ENCODE data around the gene SLC29A3. TPM values are rescaled to one million over a fixed set of nuclear protein-coding genes. Genes with fewer than 3 reads are reported as not detected.

SLC29A3 gene
- total and polyA plus RNA-seq, 10 of the 15 experiments (the other 5 are each of a cell fraction or from before 2014, with no cell fraction given) = 1.5 to 4.0 (median 2.7) TPM

DNA sequence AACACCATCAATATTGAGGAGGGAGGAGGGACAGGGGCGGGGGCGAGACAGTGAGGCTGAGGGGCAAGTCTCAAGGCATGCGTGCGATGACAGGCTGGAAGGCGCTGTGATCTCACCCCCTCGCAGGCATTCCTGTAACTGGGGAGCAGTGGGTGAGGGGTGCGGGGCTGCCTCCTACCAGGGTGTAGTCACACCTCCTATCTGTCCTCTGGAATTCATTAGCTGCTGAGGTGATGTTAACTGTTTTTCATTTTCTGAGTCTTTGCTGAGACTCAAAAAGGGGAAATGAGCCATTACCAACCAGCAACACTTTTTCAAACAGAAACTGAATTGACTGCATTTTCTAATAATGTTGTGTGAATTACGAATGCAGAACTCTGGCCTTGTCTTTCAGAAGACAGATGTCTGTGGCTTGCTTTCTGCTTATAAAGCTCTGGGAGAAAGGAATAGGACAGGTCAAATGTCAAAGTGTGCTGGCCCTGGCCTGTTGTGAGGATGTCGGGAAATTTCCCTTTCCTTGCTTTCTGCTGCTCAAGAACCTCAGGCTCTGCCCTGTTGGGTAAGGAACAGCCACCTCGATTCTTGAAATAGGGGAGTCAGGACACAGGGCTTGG, 53.9 kb downstream of the SLC29A3 start (continued):
- TF ChIP-seq MTA2 (IDR thresholded peaks at IDR 0.05; ENCODE audit: low read depth) (peak; percentile 97), NR2F1 (conservative IDR thresholded peaks at IDR 0.05) (peak; percentile 95), RFX5 (IDR thresholded peaks at IDR 0.05; ENCODE audit: low read depth, low read length) (no peak), RUNX3 (IDR thresholded peaks at IDR 0.05; ENCODE audit: low read length) (peak; percentile 51), ETV6 (conservative IDR thresholded peaks at IDR 0.05 in 1 of 2, IDR thresholded peaks at IDR 0.05 in 1 of 2; ENCODE audit: borderline replicate concordance in 1 of 2, low read depth in 1 of 2) (0 out of 4 replicates have a peak, but pooled peaks of 1 of the 2 experiments have one; percentile 64), MYB (IDR thresholded peaks at IDR 0.05; ENCODE audit: borderline replicate concordance, low read depth, low read length) (0 out of 2 replicates have a peak, but pooled peaks have one; percentile 17), TCF7 (IDR thresholded peaks at IDR 0.05; ENCODE audit: borderline replicate concordance) (no peak), DPF2 (IDR thresholded peaks at IDR 0.05) (peak; percentile 99), BCL11A (IDR thresholded peaks at IDR 0.05; ENCODE audit: low read depth, low read length) (peak; percentile 89), CHD2 (IDR thresholded peaks at IDR 0.05; ENCODE audit: borderline replicate concordance, low read depth, low read length) (peak; percentile 86), FOXM1 (IDR thresholded peaks at IDR 0.05; ENCODE audit: low read depth, low read length) (peak; percentile 30; the same call in 1 of the 2 replicates), SP1 (IDR thresholded peaks at IDR 0.05; ENCODE audit: low read depth, low read length) (peak; percentile 67), BHLHE40 (IDR thresholded peaks at IDR 0.05; ENCODE audit: borderline replicate concordance in 1 of 2, low read depth in 2 of 2, low read length in 1 of 2) (peak; percentile 50 to 61; a peak in 1 of 4 replicates), ZSCAN29 (IDR thresholded peaks at IDR 0.05) (no peak), ZNF24 (IDR thresholded peaks at IDR 0.05) (0 out of 2 replicates have a peak, but pooled peaks have one; percentile 49), HCFC1 (IDR thresholded peaks at IDR 0.05; ENCODE audit: low read length) (peak; percentile 15; the same call in 1 of the 2 replicates)
- TF ChIP-seq, protein P1, sequence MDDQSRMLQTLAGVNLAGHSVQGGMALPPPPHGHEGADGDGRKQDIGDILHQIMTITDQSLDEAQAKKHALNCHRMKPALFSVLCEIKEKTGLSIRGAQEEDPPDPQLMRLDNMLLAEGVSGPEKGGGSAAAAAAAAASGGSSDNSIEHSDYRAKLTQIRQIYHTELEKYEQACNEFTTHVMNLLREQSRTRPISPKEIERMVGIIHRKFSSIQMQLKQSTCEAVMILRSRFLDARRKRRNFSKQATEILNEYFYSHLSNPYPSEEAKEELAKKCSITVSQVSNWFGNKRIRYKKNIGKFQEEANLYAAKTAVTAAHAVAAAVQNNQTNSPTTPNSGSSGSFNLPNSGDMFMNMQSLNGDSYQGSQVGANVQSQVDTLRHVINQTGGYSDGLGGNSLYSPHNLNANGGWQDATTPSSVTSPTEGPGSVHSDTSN (IDR thresholded peaks at IDR 0.05; ENCODE audit: insufficient replicate concordance, low read depth, low read length) = no peak
- TF ChIP-seq, protein P2, sequence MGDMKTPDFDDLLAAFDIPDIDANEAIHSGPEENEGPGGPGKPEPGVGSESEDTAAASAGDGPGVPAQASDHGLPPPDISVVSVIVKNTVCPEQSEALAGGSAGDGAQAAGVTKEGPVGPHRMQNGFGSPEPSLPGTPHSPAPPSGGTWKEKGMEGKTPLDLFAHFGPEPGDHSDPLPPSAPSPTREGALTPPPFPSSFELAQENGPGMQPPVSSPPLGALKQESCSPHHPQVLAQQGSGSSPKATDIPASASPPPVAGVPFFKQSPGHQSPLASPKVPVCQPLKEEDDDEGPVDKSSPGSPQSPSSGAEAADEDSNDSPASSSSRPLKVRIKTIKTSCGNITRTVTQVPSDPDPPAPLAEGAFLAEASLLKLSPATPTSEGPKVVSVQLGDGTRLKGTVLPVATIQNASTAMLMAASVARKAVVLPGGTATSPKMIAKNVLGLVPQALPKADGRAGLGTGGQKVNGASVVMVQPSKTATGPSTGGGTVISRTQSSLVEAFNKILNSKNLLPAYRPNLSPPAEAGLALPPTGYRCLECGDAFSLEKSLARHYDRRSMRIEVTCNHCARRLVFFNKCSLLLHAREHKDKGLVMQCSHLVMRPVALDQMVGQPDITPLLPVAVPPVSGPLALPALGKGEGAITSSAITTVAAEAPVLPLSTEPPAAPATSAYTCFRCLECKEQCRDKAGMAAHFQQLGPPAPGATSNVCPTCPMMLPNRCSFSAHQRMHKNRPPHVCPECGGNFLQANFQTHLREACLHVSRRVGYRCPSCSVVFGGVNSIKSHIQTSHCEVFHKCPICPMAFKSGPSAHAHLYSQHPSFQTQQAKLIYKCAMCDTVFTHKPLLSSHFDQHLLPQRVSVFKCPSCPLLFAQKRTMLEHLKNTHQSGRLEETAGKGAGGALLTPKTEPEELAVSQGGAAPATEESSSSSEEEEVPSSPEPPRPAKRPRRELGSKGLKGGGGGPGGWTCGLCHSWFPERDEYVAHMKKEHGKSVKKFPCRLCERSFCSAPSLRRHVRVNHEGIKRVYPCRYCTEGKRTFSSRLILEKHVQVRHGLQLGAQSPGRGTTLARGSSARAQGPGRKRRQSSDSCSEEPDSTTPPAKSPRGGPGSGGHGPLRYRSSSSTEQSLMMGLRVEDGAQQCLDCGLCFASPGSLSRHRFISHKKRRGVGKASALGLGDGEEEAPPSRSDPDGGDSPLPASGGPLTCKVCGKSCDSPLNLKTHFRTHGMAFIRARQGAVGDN (IDR thresholded peaks at IDR 0.05) = peak; percentile 93
- TF ChIP-seq, protein P3, sequence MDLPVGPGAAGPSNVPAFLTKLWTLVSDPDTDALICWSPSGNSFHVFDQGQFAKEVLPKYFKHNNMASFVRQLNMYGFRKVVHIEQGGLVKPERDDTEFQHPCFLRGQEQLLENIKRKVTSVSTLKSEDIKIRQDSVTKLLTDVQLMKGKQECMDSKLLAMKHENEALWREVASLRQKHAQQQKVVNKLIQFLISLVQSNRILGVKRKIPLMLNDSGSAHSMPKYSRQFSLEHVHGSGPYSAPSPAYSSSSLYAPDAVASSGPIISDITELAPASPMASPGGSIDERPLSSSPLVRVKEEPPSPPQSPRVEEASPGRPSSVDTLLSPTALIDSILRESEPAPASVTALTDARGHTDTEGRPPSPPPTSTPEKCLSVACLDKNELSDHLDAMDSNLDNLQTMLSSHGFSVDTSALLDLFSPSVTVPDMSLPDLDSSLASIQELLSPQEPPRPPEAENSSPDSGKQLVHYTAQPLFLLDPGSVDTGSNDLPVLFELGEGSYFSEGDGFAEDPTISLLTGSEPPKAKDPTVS (IDR thresholded peaks at IDR 0.05; ENCODE audit: low read depth, low read length) = 0 out of 2 replicates have a peak, but pooled peaks have one; percentile 50
- TF ChIP-seq, protein P4, sequence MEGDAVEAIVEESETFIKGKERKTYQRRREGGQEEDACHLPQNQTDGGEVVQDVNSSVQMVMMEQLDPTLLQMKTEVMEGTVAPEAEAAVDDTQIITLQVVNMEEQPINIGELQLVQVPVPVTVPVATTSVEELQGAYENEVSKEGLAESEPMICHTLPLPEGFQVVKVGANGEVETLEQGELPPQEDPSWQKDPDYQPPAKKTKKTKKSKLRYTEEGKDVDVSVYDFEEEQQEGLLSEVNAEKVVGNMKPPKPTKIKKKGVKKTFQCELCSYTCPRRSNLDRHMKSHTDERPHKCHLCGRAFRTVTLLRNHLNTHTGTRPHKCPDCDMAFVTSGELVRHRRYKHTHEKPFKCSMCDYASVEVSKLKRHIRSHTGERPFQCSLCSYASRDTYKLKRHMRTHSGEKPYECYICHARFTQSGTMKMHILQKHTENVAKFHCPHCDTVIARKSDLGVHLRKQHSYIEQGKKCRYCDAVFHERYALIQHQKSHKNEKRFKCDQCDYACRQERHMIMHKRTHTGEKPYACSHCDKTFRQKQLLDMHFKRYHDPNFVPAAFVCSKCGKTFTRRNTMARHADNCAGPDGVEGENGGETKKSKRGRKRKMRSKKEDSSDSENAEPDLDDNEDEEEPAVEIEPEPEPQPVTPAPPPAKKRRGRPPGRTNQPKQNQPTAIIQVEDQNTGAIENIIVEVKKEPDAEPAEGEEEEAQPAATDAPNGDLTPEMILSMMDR (IDR thresholded peaks at IDR 0.05 in 2 of 3, conservative IDR thresholded peaks at IDR 0.05 in 1 of 3; ENCODE audit: control insufficient read depth in 2 of 3, extremely low read depth in 1 of 3, insufficient read depth in 1 of 3, low read depth in 3 of 3, low read length in 3 of 3) = no peak
- TF ChIP-seq, protein P5, sequence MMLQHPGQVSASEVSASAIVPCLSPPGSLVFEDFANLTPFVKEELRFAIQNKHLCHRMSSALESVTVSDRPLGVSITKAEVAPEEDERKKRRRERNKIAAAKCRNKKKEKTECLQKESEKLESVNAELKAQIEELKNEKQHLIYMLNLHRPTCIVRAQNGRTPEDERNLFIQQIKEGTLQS (IDR thresholded peaks at IDR 0.05; ENCODE audit: borderline replicate concordance, extremely low read depth, low read depth, low read length) = no peak

Measured in GM12878 (cell line).